ENCODE results near the gene NRCAM.

The NRCAM gene

GRCh38 chr7:108324053-108325038, 131.9 kb downstream of the NRCAM start:
- no peaks in the 10 kb centered on the region for H3K36me3 ChIP-seq (ENCODE audit: control insufficient read depth, insufficient read depth, low read length)
- H3K9me3 ChIP-seq (ENCODE audit: control insufficient read depth, low read length), result no peaks in the 10 kb centered on the region
- H3K27ac ChIP-seq (ENCODE audit: low read depth, low read length, severe bottlenecking), result no peak overlapping the region
- WGBS, 2 experiments (ENCODE audit: insufficient coverage in 2 of 2), result 82 to 100% methylated on average over 1 of the region's 4 CpGs
- H3K4me3 ChIP-seq (ENCODE audit: extremely low read depth, insufficient read depth, low read length, poor library complexity, severe bottlenecking), result no peak overlapping the region
- H3K4me1 ChIP-seq (ENCODE audit: control insufficient read depth, insufficient read depth, low read length, poor library complexity, severe bottlenecking), result no peaks in the 10 kb centered on the region

- H3K4me3 ChIP-seq (ENCODE audit: extremely low read depth, insufficient read depth, low read length, poor library complexity, severe bottlenecking), result no peak overlapping the region
- 85 to 100% methylated on average over 2 to 3 of the region's 4 CpGs for WGBS, 2 experiments (ENCODE audit: insufficient coverage in 2 of 2)
Measured at GRCh38 chr7:108322925-108323832, 133.1 kb downstream of the NRCAM start.

GRCh38 chr7:108322046-108322445, 134.2 kb downstream of the NRCAM start:
- Histone ChIP-seq H3K36me3 (ENCODE audit: control insufficient read depth, insufficient read depth, low read length) (no peaks in the 10 kb centered on the region), H3K9me3 (ENCODE audit: control insufficient read depth, low read length) (no peaks in the 10 kb centered on the region), H3K4me3 (ENCODE audit: extremely low read depth, insufficient read depth, low read length, poor library complexity, severe bottlenecking) (no peak overlapping the region), H3K27ac (ENCODE audit: low read depth, low read length, severe bottlenecking) (no peak overlapping the region), H3K4me1 (ENCODE audit: control insufficient read depth, insufficient read depth, low read length, poor library complexity, severe bottlenecking) (no peaks in the 10 kb centered on the region)
- WGBS, 2 experiments (ENCODE audit: insufficient coverage in 2 of 2), result 70% methylated on average over 2 of the region's 2 CpGs; no CpG with 5 or more reads in 1 of the 2 experiments

More at GRCh38 chr7:108322925-108323832, 133.1 kb downstream of the NRCAM start:
- no peaks in the 10 kb centered on the region for H3K9me3 ChIP-seq (ENCODE audit: control insufficient read depth, low read length)
- H3K4me1 ChIP-seq (ENCODE audit: control insufficient read depth, insufficient read depth, low read length, poor library complexity, severe bottlenecking), result no peaks in the 10 kb centered on the region
- H3K36me3 ChIP-seq (ENCODE audit: control insufficient read depth, insufficient read depth, low read length), result no peaks in the 10 kb centered on the region
- H3K27ac ChIP-seq (ENCODE audit: low read depth, low read length, severe bottlenecking), result no peak overlapping the region

GRCh38 chr7:108321359-108321758, 134.9 kb downstream of the NRCAM start:
- no CpG with 5 or more reads among the region's 1 CpG for WGBS, 2 experiments (ENCODE audit: insufficient coverage in 2 of 2)
- no peaks in the 10 kb centered on the region for H3K4me1 ChIP-seq (ENCODE audit: control insufficient read depth, insufficient read depth, low read length, poor library complexity, severe bottlenecking)
- H3K4me3 ChIP-seq (ENCODE audit: extremely low read depth, insufficient read depth, low read length, poor library complexity, severe bottlenecking), result no peak overlapping the region
- no peaks in the 10 kb centered on the region for H3K9me3 ChIP-seq (ENCODE audit: control insufficient read depth, low read length)
- H3K36me3 ChIP-seq (ENCODE audit: control insufficient read depth, insufficient read depth, low read length), result no peaks in the 10 kb centered on the region
- no peak overlapping the region for H3K27ac ChIP-seq (ENCODE audit: low read depth, low read length, severe bottlenecking)

- no peaks in the 10 kb centered on the region for H3K36me3 ChIP-seq (ENCODE audit: control insufficient read depth, insufficient read depth, low read length)
- H3K4me1 ChIP-seq (ENCODE audit: control insufficient read depth, insufficient read depth, low read length, poor library complexity, severe bottlenecking), result peaks cover under 1% of the 10 kb centered on the region
- no peaks in the 10 kb centered on the region for H3K9me3 ChIP-seq (ENCODE audit: control insufficient read depth, low read length)
- no peak overlapping the region for H3K4me3 ChIP-seq (ENCODE audit: extremely low read depth, insufficient read depth, low read length, poor library complexity, severe bottlenecking)
- WGBS, 2 experiments (ENCODE audit: insufficient coverage in 2 of 2), result 80 to 100% methylated on average over 1 of the region's 1 CpG
- no peak overlapping the region for H3K27ac ChIP-seq (ENCODE audit: low read depth, low read length, severe bottlenecking)
Measured at GRCh38 chr7:108316708-108317107, 139.5 kb downstream of the NRCAM start.

GRCh38 chr7:108314551-108314950, 141.7 kb downstream of the NRCAM start:
- Histone ChIP-seq H3K36me3 (ENCODE audit: control insufficient read depth, insufficient read depth, low read length) (no peaks in the 10 kb centered on the region), H3K4me3 (ENCODE audit: extremely low read depth, insufficient read depth, low read length, poor library complexity, severe bottlenecking) (no peak overlapping the region), H3K4me1 (ENCODE audit: control insufficient read depth, insufficient read depth, low read length, poor library complexity, severe bottlenecking) (peaks cover 13% of the 10 kb centered on the region), H3K9me3 (ENCODE audit: control insufficient read depth, low read length) (no peaks in the 10 kb centered on the region), H3K27ac (ENCODE audit: low read depth, low read length, severe bottlenecking) (no peak overlapping the region)

- no peak overlapping the region for H3K4me3 ChIP-seq (ENCODE audit: extremely low read depth, insufficient read depth, low read length, poor library complexity, severe bottlenecking)
- no peak overlapping the region for H3K27ac ChIP-seq (ENCODE audit: low read depth, low read length, severe bottlenecking)
- 100% methylated on average over 1 of the region's 2 CpGs; no CpG with 5 or more reads in 1 of the 2 experiments for WGBS, 2 experiments (ENCODE audit: insufficient coverage in 2 of 2)
Measured at GRCh38 chr7:108314049-108314448, 142.2 kb downstream of the NRCAM start.

GRCh38 chr7:108313086-108313485, 143.2 kb downstream of the NRCAM start:
- no peaks in the 10 kb centered on the region for H3K36me3 ChIP-seq (ENCODE audit: control insufficient read depth, insufficient read depth, low read length)
- H3K4me1 ChIP-seq (ENCODE audit: control insufficient read depth, insufficient read depth, low read length, poor library complexity, severe bottlenecking), result peaks cover 21% of the 10 kb centered on the region
- WGBS, 2 experiments (ENCODE audit: insufficient coverage in 2 of 2), result no CpG with 5 or more reads among the region's 3 CpGs
- H3K4me3 ChIP-seq (ENCODE audit: extremely low read depth, insufficient read depth, low read length, poor library complexity, severe bottlenecking), result no peak overlapping the region
- H3K27ac ChIP-seq (ENCODE audit: low read depth, low read length, severe bottlenecking), result no peak overlapping the region
- H3K9me3 ChIP-seq (ENCODE audit: control insufficient read depth, low read length), result no peaks in the 10 kb centered on the region

More at GRCh38 chr7:108314049-108314448, 142.2 kb downstream of the NRCAM start:
- H3K36me3 ChIP-seq (ENCODE audit: control insufficient read depth, insufficient read depth, low read length), result no peaks in the 10 kb centered on the region
- peaks cover 13% of the 10 kb centered on the region for H3K4me1 ChIP-seq (ENCODE audit: control insufficient read depth, insufficient read depth, low read length, poor library complexity, severe bottlenecking)
- H3K9me3 ChIP-seq (ENCODE audit: control insufficient read depth, low read length), result no peaks in the 10 kb centered on the region

GRCh38 chr7:108311446-108312168, 144.6 kb downstream of the NRCAM start:
- Histone ChIP-seq H3K9me3 (ENCODE audit: control insufficient read depth, low read length) (no peaks in the 10 kb centered on the region), H3K27ac (ENCODE audit: low read depth, low read length, severe bottlenecking) (no peak overlapping the region), H3K36me3 (ENCODE audit: control insufficient read depth, insufficient read depth, low read length) (no peaks in the 10 kb centered on the region), H3K4me3 (ENCODE audit: extremely low read depth, insufficient read depth, low read length, poor library complexity, severe bottlenecking) (no peak overlapping the region), H3K4me1 (ENCODE audit: control insufficient read depth, insufficient read depth, low read length, poor library complexity, severe bottlenecking) (peaks cover 22% of the 10 kb centered on the region)
- no CpG with 5 or more reads among the region's 3 CpGs for WGBS, 2 experiments (ENCODE audit: insufficient coverage in 2 of 2)

GRCh38 chr7:108310351-108310750, 145.9 kb downstream of the NRCAM start:
- H3K9me3 ChIP-seq (ENCODE audit: control insufficient read depth, low read length), result no peaks in the 10 kb centered on the region
- no peak overlapping the region for H3K4me3 ChIP-seq (ENCODE audit: extremely low read depth, insufficient read depth, low read length, poor library complexity, severe bottlenecking)
- no peak overlapping the region for H3K27ac ChIP-seq (ENCODE audit: low read depth, low read length, severe bottlenecking)
- 60 to 81% methylated on average over 1 to 2 of the region's 2 CpGs for WGBS, 2 experiments (ENCODE audit: insufficient coverage in 2 of 2)
- no peaks in the 10 kb centered on the region for H3K36me3 ChIP-seq (ENCODE audit: control insufficient read depth, insufficient read depth, low read length)
- peaks cover 22% of the 10 kb centered on the region for H3K4me1 ChIP-seq (ENCODE audit: control insufficient read depth, insufficient read depth, low read length, poor library complexity, severe bottlenecking)
